Measurements from ENCODE around the gene TOLLIP.

TOLLIP gene

DNA sequence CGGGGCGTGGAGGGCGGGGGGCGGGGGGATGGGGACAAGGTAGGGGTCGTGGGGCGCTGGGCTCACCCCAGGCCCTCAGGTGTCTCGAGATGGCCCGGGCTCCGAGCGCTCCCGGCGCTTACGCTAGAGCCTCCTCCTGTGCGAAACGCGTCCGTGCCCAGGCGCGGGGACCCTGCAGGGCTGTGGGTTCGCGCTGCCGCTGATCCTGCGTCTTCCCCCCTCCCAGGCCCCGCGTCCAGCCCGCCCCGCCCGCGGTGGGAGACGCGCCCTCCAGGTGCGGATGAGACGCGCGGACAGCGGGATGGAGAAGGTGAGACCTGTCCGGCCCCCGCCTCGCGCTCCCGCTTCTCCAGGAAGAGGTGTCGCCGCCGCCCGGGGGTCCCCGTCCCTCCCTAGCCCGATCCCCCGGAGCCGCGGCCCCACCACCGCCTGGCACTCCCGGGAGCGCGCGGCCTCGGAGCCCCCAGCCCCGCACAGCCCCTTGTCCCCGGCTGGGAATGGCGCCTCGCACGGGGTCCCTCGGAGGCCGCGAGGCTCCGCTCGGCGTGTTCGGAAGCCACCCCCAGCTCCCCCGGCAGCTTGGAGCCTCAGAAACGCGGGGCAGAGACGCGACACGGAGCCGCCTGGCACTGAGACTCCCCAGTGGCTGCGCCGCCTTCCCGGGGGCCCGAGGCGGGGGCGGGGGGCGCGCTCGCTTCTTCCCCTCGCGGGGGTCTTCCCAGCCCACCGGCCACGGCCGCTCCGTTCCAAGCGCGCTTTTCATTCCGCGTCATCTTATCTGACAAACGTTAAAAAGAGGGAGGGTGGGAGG is 27.6 kb upstream of the TOLLIP start:
- H3K27me3 ChIP-seq (replicated peaks in 2 of 5; ENCODE audit: control insufficient read depth in 4 of 5, insufficient read depth in 5 of 5, low read length in 4 of 5), result peaks cover 0 to 8% (median 2%) of the 10 kb centered on the region in 5 experiments
- POLR2A ChIA-PET, result interaction anchor here (0.7 kb wide), 1 partner anchor 33 kb away, joined by 3 read pairs; no protein-coding TSS in a partner anchor
- no peaks in the 10 kb centered on the region for H3K36me3 ChIP-seq (ENCODE audit: control insufficient read depth in 4 of 4, insufficient read depth in 4 of 4, low read length in 3 of 4)
- peak in 2 of 3 donors; percentile 57 to 64 for DNase-seq
- H3K4me3 ChIP-seq (ENCODE audit: control insufficient read depth in 1 of 7, extremely low read depth in 1 of 7, insufficient read depth in 4 of 7, low read depth in 2 of 7, low read length in 6 of 7), result peak overlapping the region in 4 of 7 experiments; percentile 5 to 64 (median 37)
- no peak overlapping the region for H3K27ac ChIP-seq (ENCODE audit: insufficient read depth in 1 of 2, low read depth in 1 of 2, low read length in 2 of 2, poor library complexity in 1 of 2, severe bottlenecking in 2 of 2)
- H3K4me1 ChIP-seq (ENCODE audit: control extremely low read depth in 1 of 4, control insufficient read depth in 4 of 4, insufficient read depth in 4 of 4, low read length in 3 of 4), result peaks cover 14 to 20% (median 16%) of the 10 kb centered on the region in 4 experiments
- 7% methylated on average over 63 of the region's 95 CpGs for WGBS (ENCODE audit: insufficient coverage)
- H3K9me3 ChIP-seq (ENCODE audit: control extremely low read depth in 1 of 5, control insufficient read depth in 4 of 5, insufficient read depth in 2 of 5, low read depth in 1 of 5, low read length in 4 of 5), result peaks cover 0 to 5% (median 0%) of the 10 kb centered on the region in 5 experiments
- CTCF ChIA-PET, result no interaction called here

DNA sequence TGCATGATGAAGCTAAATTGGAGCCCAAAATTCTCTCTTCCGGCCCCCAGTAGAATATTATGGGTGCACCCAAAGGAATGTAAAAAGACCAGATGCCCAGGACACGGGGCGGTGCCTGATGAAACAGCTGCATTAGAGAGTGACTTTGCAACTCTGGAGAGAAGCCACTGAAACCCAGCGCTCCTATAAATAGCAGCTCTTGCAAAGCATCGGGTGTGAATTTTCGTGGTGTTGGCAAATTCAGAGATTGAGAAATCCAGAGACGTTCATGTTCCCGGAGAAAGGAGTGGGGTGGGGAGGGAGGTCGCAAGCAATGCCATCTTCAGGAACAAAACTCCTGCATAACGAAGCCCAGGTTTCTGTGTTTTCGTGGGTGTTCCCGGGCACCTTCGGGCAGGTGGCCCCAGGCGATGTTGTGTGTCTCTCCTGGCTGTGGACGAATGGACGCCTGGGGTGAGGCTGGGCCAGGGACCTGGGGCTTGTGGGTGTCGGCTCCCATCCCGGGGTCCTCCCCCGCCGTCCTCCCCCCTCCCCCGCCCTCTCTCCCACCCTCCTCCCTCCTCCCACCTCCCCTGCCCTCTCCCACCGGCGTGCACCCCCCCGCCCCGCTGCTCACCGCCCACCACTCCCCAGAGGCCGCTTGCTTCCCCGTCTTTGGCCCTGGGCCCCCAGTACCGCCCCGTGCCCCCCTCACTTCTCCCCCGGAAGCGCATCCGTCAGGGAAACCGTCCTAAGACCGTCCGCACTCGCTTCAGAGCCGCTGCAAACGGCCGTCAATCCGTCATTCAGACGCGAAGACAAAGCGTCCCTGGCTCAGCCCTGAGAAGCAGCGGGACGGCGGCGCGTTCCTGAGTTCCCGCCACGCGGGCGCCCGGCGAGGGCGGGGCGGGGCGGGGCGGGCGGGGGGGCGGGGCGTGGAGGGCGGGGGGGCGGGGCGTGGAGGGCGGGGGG is 26.7 kb upstream of the TOLLIP start:
- Histone ChIP-seq H3K27ac (ENCODE audit: insufficient read depth in 1 of 2, low read depth in 1 of 2, low read length in 2 of 2, poor library complexity in 1 of 2, severe bottlenecking in 2 of 2) (no peak overlapping the region), H3K4me3 (ENCODE audit: control insufficient read depth in 1 of 7, extremely low read depth in 1 of 7, insufficient read depth in 4 of 7, low read depth in 2 of 7, low read length in 6 of 7) (peak overlapping the region in 6 of 7 experiments; percentile 37 to 72 (median 56)), H3K36me3 (ENCODE audit: control insufficient read depth in 4 of 4, insufficient read depth in 4 of 4, low read length in 3 of 4) (no peaks in the 10 kb centered on the region), H3K27me3 (replicated peaks in 2 of 5; ENCODE audit: control insufficient read depth in 4 of 5, insufficient read depth in 5 of 5, low read length in 4 of 5) (peaks cover 0 to 8% (median 2%) of the 10 kb centered on the region in 5 experiments), H3K4me1 (ENCODE audit: control extremely low read depth in 1 of 4, control insufficient read depth in 4 of 4, insufficient read depth in 4 of 4, low read length in 3 of 4) (peaks cover 14 to 20% (median 16%) of the 10 kb centered on the region in 4 experiments), H3K9me3 (ENCODE audit: control extremely low read depth in 1 of 5, control insufficient read depth in 4 of 5, insufficient read depth in 2 of 5, low read depth in 1 of 5, low read length in 4 of 5) (peaks cover 0 to 5% (median 0%) of the 10 kb centered on the region in 5 experiments)
- ChIA-PET POLR2A (interaction anchor here (1.0 kb wide), 1 partner anchor 27 kb away, joined by 4 read pairs; the partner anchor contains the start of gene TOLLIP), CTCF (no interaction called here)
- DNase-seq, result peak; percentile 56 to 91 (median 91)
- WGBS (ENCODE audit: insufficient coverage), result 0% methylated on average over 13 of the region's 66 CpGs

DNA sequence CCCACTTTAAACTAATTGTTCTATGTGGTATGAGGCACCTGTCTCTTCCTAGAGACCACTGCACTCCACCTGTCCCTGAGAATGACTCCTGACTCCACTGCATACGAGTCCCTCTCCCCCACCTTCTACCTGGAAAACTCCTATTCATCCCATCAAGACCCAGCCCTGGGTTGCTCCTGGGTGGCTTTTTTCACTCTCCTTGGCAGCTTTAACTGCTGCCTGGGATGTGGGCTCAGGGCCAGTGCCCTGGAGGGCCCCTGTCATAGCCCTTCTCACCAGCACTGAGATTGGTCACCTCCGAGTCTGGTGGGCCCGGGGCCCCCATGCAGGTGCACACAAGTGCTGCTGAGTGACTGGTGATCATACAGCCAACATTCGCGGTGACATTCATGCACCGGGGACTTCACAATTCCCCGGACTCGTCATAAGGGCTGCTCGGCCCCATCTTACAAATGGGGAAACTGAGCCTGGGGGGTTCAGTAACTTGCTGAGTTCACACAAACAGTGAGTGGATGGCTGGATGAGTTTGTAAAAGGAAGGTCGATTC is 25.9 kb upstream of the TOLLIP start:
- peaks cover 0 to 5% (median 0%) of the 10 kb centered on the region in 5 experiments for H3K9me3 ChIP-seq (ENCODE audit: control extremely low read depth in 1 of 5, control insufficient read depth in 4 of 5, insufficient read depth in 2 of 5, low read depth in 1 of 5, low read length in 4 of 5)
- peak overlapping the region in 4 of 7 experiments; percentile 47 to 72 (median 60) for H3K4me3 ChIP-seq (ENCODE audit: control insufficient read depth in 1 of 7, extremely low read depth in 1 of 7, insufficient read depth in 4 of 7, low read depth in 2 of 7, low read length in 6 of 7)
- CTCF ChIA-PET, result no interaction called here

DNA sequence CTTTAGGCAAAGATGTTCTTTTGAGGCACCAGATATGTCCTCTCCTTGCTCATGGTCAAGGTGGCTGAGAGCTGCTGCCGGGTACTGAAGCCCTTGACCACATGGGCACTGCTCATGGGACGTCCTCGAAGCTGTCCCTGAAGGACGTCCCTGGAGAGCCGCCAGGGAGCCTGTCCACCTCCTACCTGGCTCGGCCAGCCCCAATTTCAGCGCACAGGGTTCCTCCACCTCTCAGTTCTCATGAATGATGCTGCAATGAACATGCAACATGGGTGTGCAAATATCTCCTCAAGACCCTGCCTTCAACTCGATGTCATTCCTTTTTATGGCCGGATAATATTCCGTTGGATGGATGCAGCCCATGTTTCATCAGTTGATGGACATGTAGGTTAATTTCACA is 24.4 kb upstream of the TOLLIP start:
- POLR2A ChIA-PET, result no interaction called here
- peaks cover 0 to 8% (median 3%) of the 10 kb centered on the region in 5 experiments for H3K9me3 ChIP-seq (ENCODE audit: control extremely low read depth in 1 of 5, control insufficient read depth in 4 of 5, insufficient read depth in 2 of 5, low read depth in 1 of 5, low read length in 4 of 5)
- H3K27ac ChIP-seq (ENCODE audit: insufficient read depth in 1 of 2, low read depth in 1 of 2, low read length in 2 of 2, poor library complexity in 1 of 2, severe bottlenecking in 2 of 2), result no peak overlapping the region
- 99% methylated on average over 10 of the region's 10 CpGs for WGBS (ENCODE audit: insufficient coverage)
- H3K36me3 ChIP-seq (ENCODE audit: control insufficient read depth in 4 of 4, insufficient read depth in 4 of 4, low read length in 3 of 4), result no peaks in the 10 kb centered on the region
- H3K4me3 ChIP-seq (ENCODE audit: control insufficient read depth in 1 of 7, extremely low read depth in 1 of 7, insufficient read depth in 4 of 7, low read depth in 2 of 7, low read length in 6 of 7), result no peak overlapping the region
- peaks cover 0 to 8% (median 1%) of the 10 kb centered on the region in 5 experiments for H3K27me3 ChIP-seq (replicated peaks in 2 of 5; ENCODE audit: control insufficient read depth in 4 of 5, insufficient read depth in 5 of 5, low read length in 4 of 5)
- CTCF ChIA-PET, result no interaction called here
- no peak for DNase-seq
- peaks cover 14 to 20% (median 16%) of the 10 kb centered on the region in 4 experiments for H3K4me1 ChIP-seq (ENCODE audit: control extremely low read depth in 1 of 4, control insufficient read depth in 4 of 4, insufficient read depth in 4 of 4, low read length in 3 of 4)

More for the DNA sequence above, 25.9 kb upstream of the TOLLIP start:
- Histone ChIP-seq H3K27me3 (replicated peaks in 2 of 5; ENCODE audit: control insufficient read depth in 4 of 5, insufficient read depth in 5 of 5, low read length in 4 of 5) (peaks cover 0 to 8% (median 2%) of the 10 kb centered on the region in 5 experiments), H3K36me3 (ENCODE audit: control insufficient read depth in 4 of 4, insufficient read depth in 4 of 4, low read length in 3 of 4) (no peaks in the 10 kb centered on the region), H3K4me1 (ENCODE audit: control extremely low read depth in 1 of 4, control insufficient read depth in 4 of 4, insufficient read depth in 4 of 4, low read length in 3 of 4) (peaks cover 14 to 20% (median 16%) of the 10 kb centered on the region in 4 experiments), H3K27ac (ENCODE audit: insufficient read depth in 1 of 2, low read depth in 1 of 2, low read length in 2 of 2, poor library complexity in 1 of 2, severe bottlenecking in 2 of 2) (no peak overlapping the region)
- POLR2A ChIA-PET, result interaction anchor here (0.6 to 1.0 kb wide), 2 partner anchors 24 to 26 kb away, joined by 3 to 4 read pairs; partner anchors contain the start of gene TOLLIP
- no peak for DNase-seq
- WGBS (ENCODE audit: insufficient coverage), result 79% methylated on average over 7 of the region's 10 CpGs

DNA sequence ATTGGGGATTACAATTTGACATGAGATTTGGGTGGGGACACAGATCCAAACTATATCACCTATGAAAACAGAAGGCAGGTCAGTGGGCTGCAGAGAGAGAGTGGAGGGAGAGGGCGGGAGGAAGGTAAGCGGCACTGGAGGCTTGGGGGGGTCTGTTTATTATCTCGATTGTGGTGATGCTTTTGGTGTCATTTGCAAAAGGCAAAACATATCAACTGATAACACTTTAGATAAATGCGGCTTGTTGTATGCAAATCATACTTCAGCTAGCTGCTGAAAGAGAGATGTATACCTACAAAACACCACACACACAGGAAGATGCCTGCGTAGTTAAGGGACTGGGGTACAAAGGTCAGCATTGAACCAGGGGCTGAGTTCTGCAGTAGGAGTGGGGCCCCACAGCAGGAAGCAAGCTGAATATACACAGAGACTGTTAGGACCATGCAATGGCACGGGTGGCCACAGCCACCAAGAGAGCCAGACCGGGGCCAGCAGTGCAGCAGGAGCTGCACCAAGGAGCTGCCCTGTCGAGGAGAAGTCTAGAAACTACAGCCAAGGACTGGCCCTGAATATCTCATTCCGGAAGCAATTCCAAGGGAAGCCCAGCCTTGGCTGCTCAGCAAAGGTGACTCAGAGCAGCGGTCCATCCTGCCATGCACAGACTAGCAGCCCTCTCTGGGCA is 23.8 kb upstream of the TOLLIP start:
- peaks cover under 1 to 13% (median 3%) of the 10 kb centered on the region in 5 experiments for H3K9me3 ChIP-seq (ENCODE audit: control extremely low read depth in 1 of 5, control insufficient read depth in 4 of 5, insufficient read depth in 2 of 5, low read depth in 1 of 5, low read length in 4 of 5)
- POLR2A ChIA-PET, result no interaction called here
- CTCF ChIA-PET, result no interaction called here
- H3K4me3 ChIP-seq (ENCODE audit: control insufficient read depth in 1 of 7, extremely low read depth in 1 of 7, insufficient read depth in 4 of 7, low read depth in 2 of 7, low read length in 6 of 7), result no peak overlapping the region
- no peak for DNase-seq
- H3K36me3 ChIP-seq (ENCODE audit: control insufficient read depth in 4 of 4, insufficient read depth in 4 of 4, low read length in 3 of 4), result no peaks in the 10 kb centered on the region
- H3K27me3 ChIP-seq (replicated peaks in 2 of 5; ENCODE audit: control insufficient read depth in 4 of 5, insufficient read depth in 5 of 5, low read length in 4 of 5), result peaks cover 0 to 8% (median 1%) of the 10 kb centered on the region in 5 experiments
- H3K27ac ChIP-seq (ENCODE audit: insufficient read depth in 1 of 2, low read depth in 1 of 2, low read length in 2 of 2, poor library complexity in 1 of 2, severe bottlenecking in 2 of 2), result no peak overlapping the region
- peaks cover 14 to 20% (median 16%) of the 10 kb centered on the region in 4 experiments for H3K4me1 ChIP-seq (ENCODE audit: control extremely low read depth in 1 of 4, control insufficient read depth in 4 of 4, insufficient read depth in 4 of 4, low read length in 3 of 4)
- 96% methylated on average over 5 of the region's 10 CpGs for WGBS (ENCODE audit: insufficient coverage)

DNA sequence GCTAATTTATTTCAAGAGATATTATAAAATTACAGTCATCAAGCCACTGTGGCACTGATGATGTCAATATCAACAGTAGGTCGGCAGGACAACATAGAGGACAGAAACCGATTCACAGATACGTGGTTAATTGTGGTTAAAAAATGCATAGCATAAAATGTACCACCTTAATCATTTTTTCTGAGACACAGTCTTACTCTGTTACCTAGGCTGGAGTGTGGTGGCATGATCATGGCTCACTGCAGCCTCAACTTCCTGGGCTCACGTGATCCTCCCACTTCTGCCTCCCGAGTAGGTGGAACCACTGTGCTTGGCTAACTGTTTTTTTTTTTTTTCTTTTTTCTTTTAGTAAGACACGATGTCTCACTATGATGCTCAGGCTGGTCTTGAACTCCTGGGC is 21.0 kb upstream of the TOLLIP start:
- WGBS (ENCODE audit: insufficient coverage), result 93% methylated on average over 2 of the region's 6 CpGs
- POLR2A ChIA-PET, result no interaction called here
- DNase-seq, result no peak

More for the DNA sequence above, 21.0 kb upstream of the TOLLIP start:
- H3K4me1 ChIP-seq (ENCODE audit: control extremely low read depth in 1 of 4, control insufficient read depth in 4 of 4, insufficient read depth in 4 of 4, low read length in 3 of 4), result peaks cover 4 to 8% (median 6%) of the 10 kb centered on the region in 4 experiments
- H3K4me3 ChIP-seq (ENCODE audit: control insufficient read depth in 1 of 7, extremely low read depth in 1 of 7, insufficient read depth in 4 of 7, low read depth in 2 of 7, low read length in 6 of 7), result no peak overlapping the region
- peaks cover 0 to 2% (median 0%) of the 10 kb centered on the region in 5 experiments for H3K27me3 ChIP-seq (replicated peaks in 2 of 5; ENCODE audit: control insufficient read depth in 4 of 5, insufficient read depth in 5 of 5, low read length in 4 of 5)
- no peak overlapping the region for H3K27ac ChIP-seq (ENCODE audit: insufficient read depth in 1 of 2, low read depth in 1 of 2, low read length in 2 of 2, poor library complexity in 1 of 2, severe bottlenecking in 2 of 2)
- H3K9me3 ChIP-seq (ENCODE audit: control extremely low read depth in 1 of 5, control insufficient read depth in 4 of 5, insufficient read depth in 2 of 5, low read depth in 1 of 5, low read length in 4 of 5), result peaks cover 3 to 26% (median 7%) of the 10 kb centered on the region in 5 experiments
- H3K36me3 ChIP-seq (ENCODE audit: control insufficient read depth in 4 of 4, insufficient read depth in 4 of 4, low read length in 3 of 4), result no peaks in the 10 kb centered on the region
- CTCF ChIA-PET, result interaction anchor here (0.7 kb wide), 1 partner anchor 11 kb away, joined by 3 read pairs; no protein-coding TSS in a partner anchor
